OCI-LY7 (cell line): Measurements from ENCODE around the gene PCBP3. TPM values are rescaled to one million over a fixed set of nuclear protein-coding genes. Genes with fewer than 3 reads are reported as not detected.

Experiments used
- BruUV-seq: library from RNA; stranded (reverse); fragments of 400-500 nt; replicated peaks from 2 replicates; lab custom pipeline; 2021; lab: Mats Ljungman, UMichigan
- CTCF ChIA-PET: fragments of 300-600 bp; sonication (Branson Sonifier 250); formaldehyde crosslinking; loops from one replicate; lab custom pipeline; 2022; ENCODE audit warnings: antibody characterized with exemption; ENCODE audit not compliant: unreplicated experiment; lab: Charles Lee
- POLR2A ChIA-PET: fragments of 300-600 bp; sonication (Branson Sonifier 250); formaldehyde crosslinking; loops from one replicate; lab custom pipeline; 2022; ENCODE audit warnings: antibody characterized with exemption; lab: Charles Lee
- DNase-seq: peaks from one replicate; pipeline ENCODE4 v3.0.0-alpha.2; 2015; ENCODE audit warnings: low spot score
- H2AFZ ChIP-seq: fragments of 200-600 bp; sonication (generic), shearing (Covaris generic); 2 replicates; pipeline ENCODE4 v1.6.1; 2014; ENCODE audit warnings: mild to moderate bottlenecking, antibody characterized with exemption, low read length, moderate library complexity
- H3K27ac ChIP-seq: fragments of 200-600 bp; sonication (generic); 2 replicates; pipeline ENCODE4 v1.5.1; 2014; ENCODE audit warnings: mixed run types, low read depth, mild to moderate bottlenecking, moderate library complexity, low read length, inconsistent platforms; ENCODE audit not compliant: poor library complexity, severe bottlenecking
- H3K36me3 ChIP-seq: fragments of 200-600 bp; sonication (generic); 2 replicates; pipeline ENCODE4 v1.6.1; 2014; ENCODE audit warnings: mild to moderate bottlenecking, antibody characterized with exemption, low read length, moderate library complexity, mixed read lengths; ENCODE audit not compliant: insufficient read depth
- H3K4me1 ChIP-seq: fragments of 200-600 bp; sonication (generic); 2 replicates; pipeline ENCODE4 v1.5.1; 2014; ENCODE audit warnings: mild to moderate bottlenecking, low read length; ENCODE audit not compliant: insufficient read depth, poor library complexity, severe bottlenecking
- H3K4me2 ChIP-seq: fragments of 200-600 bp; sonication (generic); 2 replicates; pipeline ENCODE4 v1.6.1; 2014; ENCODE audit warnings: mild to moderate bottlenecking, low read length
- H3K4me3 ChIP-seq: fragments of 200-600 bp; sonication (generic); 2 replicates; pipeline ENCODE4 v1.5.1; 2014; ENCODE audit warnings: mild to moderate bottlenecking, low read depth, low read length; ENCODE audit not compliant: poor library complexity, severe bottlenecking
- H3K79me2 ChIP-seq: fragments of 200-600 bp; sonication (generic); 2 replicates; pipeline ENCODE4 v1.6.1; 2016; ENCODE audit warnings: low read depth, mild to moderate bottlenecking, low read length, moderate library complexity, mixed read lengths; ENCODE audit not compliant: insufficient read depth
- H3K9me2 ChIP-seq: fragments of 200-600 bp; sonication (generic); 2 replicates; pipeline ENCODE4 v1.6.1; 2016; ENCODE audit warnings: mild to moderate bottlenecking, low read length, mixed read lengths; ENCODE audit not compliant: insufficient read depth
- H3K9me3 ChIP-seq: fragments of 200-600 bp; sonication (generic); 2 replicates; pipeline ENCODE4 v1.6.1; 2014; ENCODE audit warnings: mild to moderate bottlenecking, mixed run types, low read length, mixed read lengths
- H4K20me1 ChIP-seq: fragments of 200-600 bp; sonication (generic); 2 replicates; pipeline ENCODE4 v1.6.1; 2014; ENCODE audit warnings: mild to moderate bottlenecking, antibody characterized with exemption, low read length, moderate library complexity, mixed read lengths; ENCODE audit not compliant: insufficient read depth
- EZH2phosphoT487 ChIP-seq: fragments of 200-600 bp; sonication (generic); IDR thresholded peaks from 2 replicates; pipeline ENCODE4 v1.6.1; 2018; ENCODE audit warnings: low read depth, borderline replicate concordance, mild to moderate bottlenecking, mixed run types, antibody characterized with exemption, low read length, moderate library complexity, mixed read lengths
- intact Hi-C: fragments of 100-400 bp; cut with micrococcal nuclease; formaldehyde crosslinking; loops from one replicate; pipeline ENCODE4 v1.10.0; 2022; ENCODE audit not compliant: unreplicated experiment
- total RNA-seq, 2 experiments: library from RNA; depleted of rRNA in 1 of 2; stranded (reverse); fragments of >200 nt in 1 of 2; shearing (Covaris generic) in 1 of 2; gene quantifications; 2 replicates each; pipeline ENCODE4 v1.2.3, GENCODE V29; 2014 to 2022
- TF ChIP-seq, protein P1 (sequence below): fragments of 200-600 bp; sonication (generic); conservative IDR thresholded peaks from 2 replicates; pipeline ENCODE4 v1.5.1; 2014; ENCODE audit warnings: mild to moderate bottlenecking, antibody characterized with exemption, low read length, moderate library complexity, mixed read lengths

Gene PCBP3
- total RNA-seq, 2 experiments from 2014 or later, result 0.61 TPM; not detected in 1

DNA sequence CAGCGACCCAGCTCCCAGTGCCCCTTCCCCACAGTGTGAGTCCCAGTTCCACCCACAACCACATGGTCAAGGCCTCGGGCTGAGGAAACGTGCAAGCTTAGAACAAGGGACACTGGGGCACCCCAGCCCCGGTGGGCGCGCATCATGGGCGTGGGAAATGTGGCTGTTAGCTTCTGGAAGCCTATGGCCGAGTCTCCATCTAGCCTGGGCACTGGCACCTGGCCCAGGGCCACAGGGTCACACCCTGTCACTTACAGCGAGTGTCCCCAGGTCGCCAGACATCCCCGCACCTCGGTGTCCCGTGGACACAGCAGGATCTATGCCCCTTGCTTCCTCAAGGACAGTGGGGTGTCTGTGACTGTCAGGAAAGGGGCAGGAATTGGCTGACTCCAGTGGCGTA is 301.1 kb downstream of the PCBP3 start:
- Histone ChIP-seq H3K9me3 (no peaks in the 10 kb centered on the region), H3K36me3 (no peaks in the 10 kb centered on the region), H2AFZ (no peak overlapping the region), H3K79me2 (no peaks in the 10 kb centered on the region), H4K20me1 (no peaks in the 10 kb centered on the region), H3K4me3 (no peak overlapping the region), H3K9me2 (no peaks in the 10 kb centered on the region), H3K4me2 (no peak overlapping the region), H3K27ac (no peak overlapping the region), H3K4me1 (no peaks in the 10 kb centered on the region)
- CTCF ChIA-PET, result no interaction called here
- intact Hi-C loops, result no loop called here
- BruUV-seq, result no TSS peak
- POLR2A ChIA-PET, result no interaction called here
- DNase-seq, result no peak
- TF ChIP-seq, protein P1, sequence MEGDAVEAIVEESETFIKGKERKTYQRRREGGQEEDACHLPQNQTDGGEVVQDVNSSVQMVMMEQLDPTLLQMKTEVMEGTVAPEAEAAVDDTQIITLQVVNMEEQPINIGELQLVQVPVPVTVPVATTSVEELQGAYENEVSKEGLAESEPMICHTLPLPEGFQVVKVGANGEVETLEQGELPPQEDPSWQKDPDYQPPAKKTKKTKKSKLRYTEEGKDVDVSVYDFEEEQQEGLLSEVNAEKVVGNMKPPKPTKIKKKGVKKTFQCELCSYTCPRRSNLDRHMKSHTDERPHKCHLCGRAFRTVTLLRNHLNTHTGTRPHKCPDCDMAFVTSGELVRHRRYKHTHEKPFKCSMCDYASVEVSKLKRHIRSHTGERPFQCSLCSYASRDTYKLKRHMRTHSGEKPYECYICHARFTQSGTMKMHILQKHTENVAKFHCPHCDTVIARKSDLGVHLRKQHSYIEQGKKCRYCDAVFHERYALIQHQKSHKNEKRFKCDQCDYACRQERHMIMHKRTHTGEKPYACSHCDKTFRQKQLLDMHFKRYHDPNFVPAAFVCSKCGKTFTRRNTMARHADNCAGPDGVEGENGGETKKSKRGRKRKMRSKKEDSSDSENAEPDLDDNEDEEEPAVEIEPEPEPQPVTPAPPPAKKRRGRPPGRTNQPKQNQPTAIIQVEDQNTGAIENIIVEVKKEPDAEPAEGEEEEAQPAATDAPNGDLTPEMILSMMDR, result no peak
- TF ChIP-seq EZH2phosphoT487, result no peak

DNA sequence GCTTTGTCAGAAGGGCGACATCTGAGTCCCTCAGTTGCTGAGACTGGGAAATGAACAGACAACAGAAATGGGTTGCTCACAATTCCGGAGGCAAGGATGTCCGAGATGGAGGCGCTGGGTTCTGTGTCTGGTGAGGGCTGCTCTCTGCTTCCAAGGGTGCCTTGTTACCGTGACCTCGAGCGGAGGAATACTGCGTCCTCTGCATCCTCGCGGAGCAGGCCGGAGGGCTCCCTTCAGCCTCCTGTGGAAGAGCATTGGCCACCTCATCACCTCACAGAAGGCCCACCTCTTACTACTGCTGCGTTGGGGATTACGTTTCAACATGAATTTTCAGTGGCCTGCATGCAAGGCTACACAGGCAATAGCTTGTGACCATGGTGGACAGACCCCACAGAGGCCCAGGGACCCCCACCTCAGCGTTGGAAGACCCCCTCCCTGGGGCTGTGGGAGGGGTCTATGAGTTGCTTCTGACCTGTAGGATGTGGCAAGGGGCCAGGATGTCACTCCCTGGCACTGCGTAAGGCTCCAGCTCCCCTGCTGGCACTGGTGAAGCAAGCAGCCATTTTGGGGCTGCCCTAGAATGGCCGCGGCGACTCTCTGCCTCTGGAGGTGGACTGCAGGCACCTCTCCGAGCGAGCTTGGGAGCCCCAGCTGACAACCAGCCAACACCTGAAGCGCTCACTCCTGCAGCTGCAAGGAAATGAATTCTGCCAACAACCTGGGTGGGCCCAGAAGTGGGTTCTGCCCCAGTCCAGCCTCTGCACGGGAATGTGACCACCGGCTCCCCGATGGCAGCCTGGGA is 301.7 kb downstream of the PCBP3 start:
- no peaks in the 10 kb centered on the region for H3K4me1 ChIP-seq
- H3K27ac ChIP-seq, result no peak overlapping the region
- no peaks in the 10 kb centered on the region for H3K36me3 ChIP-seq
- H3K4me3 ChIP-seq, result no peak overlapping the region
- no TSS peak for BruUV-seq
- CTCF ChIA-PET, result no interaction called here
- no peak overlapping the region for H2AFZ ChIP-seq
- no peak overlapping the region for H3K4me2 ChIP-seq
- no peak for DNase-seq
- no peaks in the 10 kb centered on the region for H4K20me1 ChIP-seq
- POLR2A ChIA-PET, result no interaction called here
- intact Hi-C loops, result no loop called here
- H3K9me3 ChIP-seq, result no peaks in the 10 kb centered on the region
- H3K9me2 ChIP-seq, result no peaks in the 10 kb centered on the region
- H3K79me2 ChIP-seq, result no peaks in the 10 kb centered on the region
- TF ChIP-seq, protein P1, result no peak
- TF ChIP-seq EZH2phosphoT487, result no peak

DNA sequence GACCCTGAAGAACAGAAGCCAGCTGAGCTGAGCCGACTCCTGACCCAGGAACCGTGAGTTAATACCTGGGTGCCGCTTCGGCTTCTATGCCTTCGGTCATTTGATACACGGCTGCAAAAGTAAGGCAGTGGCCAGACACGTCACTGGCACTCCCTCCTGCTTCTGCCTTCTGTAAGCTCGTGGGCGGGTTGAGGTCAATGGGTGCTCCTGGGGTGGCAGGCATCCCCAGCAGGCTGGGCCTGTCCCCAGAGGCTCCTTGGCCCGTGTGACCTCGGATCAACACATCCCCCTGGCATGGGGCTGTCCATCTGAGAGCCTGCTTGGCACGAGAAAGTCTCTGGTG is 302.3 kb downstream of the PCBP3 start:
- ChIA-PET CTCF (no interaction called here), POLR2A (no interaction called here)
- no peak overlapping the region for H3K4me3 ChIP-seq
- TF ChIP-seq, protein P1, result no peak
- TF ChIP-seq EZH2phosphoT487, result no peak
- no peaks in the 10 kb centered on the region for H3K4me1 ChIP-seq
- BruUV-seq, result no TSS peak
- H2AFZ ChIP-seq, result no peak overlapping the region
- H3K9me2 ChIP-seq, result no peaks in the 10 kb centered on the region
- no peak overlapping the region for H3K27ac ChIP-seq
- intact Hi-C loops, result no loop called here
- no peak overlapping the region for H3K4me2 ChIP-seq
- H3K9me3 ChIP-seq, result no peaks in the 10 kb centered on the region
- H3K79me2 ChIP-seq, result no peaks in the 10 kb centered on the region
- H4K20me1 ChIP-seq, result no peaks in the 10 kb centered on the region
- no peak for DNase-seq
- no peaks in the 10 kb centered on the region for H3K36me3 ChIP-seq
